DMS 273 treated with DMSO at 0.1 percent for 48 hours (cell line): ENCODE results near the gene ZNF473.
"Not testable (repeated sequence)": the region's sequence is repeated elsewhere in the genome, so short reads cannot be mapped to it uniquely, and the experiment has no call there.

Experiments
- DNase-seq: peaks from one replicate; lab custom pipeline; 2025; lab: John Stamatoyannopoulos, UW

The ZNF473 gene

DNA sequence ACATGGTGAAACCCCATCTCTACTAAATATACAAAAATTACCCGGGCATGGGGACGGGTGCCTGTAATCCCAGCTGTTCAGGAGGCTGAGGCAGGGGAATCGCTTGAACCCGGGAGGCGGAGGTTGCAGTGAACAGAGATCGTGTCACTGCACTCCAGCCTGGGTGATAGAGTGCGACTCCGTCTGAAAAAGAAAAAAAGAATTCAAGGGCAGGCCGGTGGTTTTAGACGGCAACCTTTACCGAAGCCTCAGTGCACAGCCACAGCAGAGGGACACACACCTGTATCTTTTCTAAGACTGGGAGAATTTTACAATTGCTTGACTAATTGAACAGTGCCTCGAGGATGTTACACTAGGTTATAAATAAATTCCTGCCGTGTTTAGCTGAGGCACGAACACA lies 73.9 kb downstream of the ZNF473 start:
- DNase-seq, result not testable (repeated sequence)

DNA sequence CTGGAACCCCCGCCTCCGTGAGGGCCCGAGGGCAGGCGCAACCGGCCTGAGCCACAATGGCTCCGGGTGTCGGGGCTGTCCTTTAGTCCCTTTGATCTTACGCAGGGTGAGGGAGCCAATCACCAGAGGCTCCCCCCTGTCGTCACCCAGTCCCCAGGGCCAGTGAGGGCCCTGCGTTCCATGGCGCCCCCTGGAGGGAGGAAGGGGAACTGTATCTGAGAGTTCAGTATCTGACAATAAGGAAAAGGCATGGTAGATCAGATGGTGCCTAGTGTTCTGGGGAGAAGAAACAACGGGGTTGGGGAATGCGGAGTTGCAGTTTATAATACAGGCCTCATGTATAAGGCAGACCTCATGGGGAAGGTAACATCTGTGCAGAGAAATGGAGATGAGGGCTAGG lies 75.1 kb downstream of the ZNF473 start:
- not testable (repeated sequence) for DNase-seq
